MCF 10A (cell line): ENCODE measurements around the gene USH2A. TPM values are rescaled to one million over a fixed set of nuclear protein-coding genes. Genes with fewer than 3 reads are reported as not detected.
A peak's percentile ranks its signal among the peaks of the same experiment; 100 is the strongest.

ENCODE experiments used
- BruUV-seq: library from RNA; stranded (reverse); fragments of 400-500 nt; replicated peaks from 2 replicates; lab custom pipeline; 2021; lab: Mats Ljungman, UMichigan
- CTCF ChIA-PET: fragments of 300-600 bp; sonication (Branson Sonifier 250); formaldehyde crosslinking; extraction: SDS; loops from one replicate; lab custom pipeline; 2021; ENCODE audit warnings: antibody characterized with exemption, inconsistent platforms; lab: Yijun Ruan, JAX
- POLR2A ChIA-PET: fragments of 300-600, 350-650 bp; sonication (Branson Sonifier 250); formaldehyde crosslinking; extraction: SDS; loops from one replicate; lab custom pipeline; 2020; ENCODE audit warnings: antibody characterized with exemption, inconsistent platforms; lab: Yijun Ruan, JAX
- DNase-seq: peaks from one replicate; pipeline ENCODE4 v3.0.0-alpha.2; 2018; ENCODE audit not compliant: unreplicated experiment
- H3K27ac Mint-ChIP-seq: one replicate; pipeline ENCODE4 v1.8.0; 2022; ENCODE audit warnings: mild to moderate bottlenecking, low read depth, mixed read lengths; ENCODE audit not compliant: unreplicated experiment
- H3K27me3 Mint-ChIP-seq: one replicate; pipeline ENCODE4 v1.8.0; 2022; ENCODE audit warnings: mixed read lengths; ENCODE audit not compliant: insufficient read depth, unreplicated experiment
- H3K36me3 Mint-ChIP-seq: one replicate; pipeline ENCODE4 v1.8.0; 2022; ENCODE audit warnings: mild to moderate bottlenecking, moderate library complexity, mixed read lengths; ENCODE audit not compliant: insufficient read depth, unreplicated experiment
- H3K4me1 Mint-ChIP-seq: one replicate; pipeline ENCODE4 v1.8.0; 2022; ENCODE audit warnings: mixed read lengths; ENCODE audit not compliant: insufficient read depth, unreplicated experiment
- H3K4me3 Mint-ChIP-seq: one replicate; pipeline ENCODE4 v1.8.0; 2022; ENCODE audit warnings: mild to moderate bottlenecking, moderate library complexity, mixed read lengths; ENCODE audit not compliant: unreplicated experiment
- H3K9me3 Mint-ChIP-seq: one replicate; pipeline ENCODE4 v1.8.0; 2022; ENCODE audit warnings: mixed read lengths; ENCODE audit not compliant: unreplicated experiment
- CTCF ChIP-seq: fragments of 200-600 bp; IDR thresholded peaks from one replicate; pipeline ENCODE4 v1.8.0; 2022; ENCODE audit warnings: antibody characterized with exemption, mild to moderate bottlenecking; ENCODE audit not compliant: unreplicated experiment
- intact Hi-C: fragments of 100-400 bp; cut with micrococcal nuclease; formaldehyde crosslinking; loops from 2 replicates; pipeline ENCODE4 v1.14.1; 2022
- total RNA-seq: library from RNA; stranded (reverse); gene quantifications from 2 replicates; pipeline ENCODE4 v1.2.3, GENCODE V29; 2022

Gene USH2A
- total RNA-seq, 1 experiment from 2014 or later: not detected

- Mint-ChIP-seq H3K9me3 (no peaks in the 10 kb centered on the region), H3K4me1 (no peaks in the 10 kb centered on the region), H3K36me3 (no peaks in the 10 kb centered on the region), H3K27ac (no peak overlapping the region), H3K27me3 (peaks cover 53% of the 10 kb centered on the region), H3K4me3 (no peak overlapping the region)
- TF ChIP-seq CTCF: no peak
- CTCF ChIA-PET: interaction anchor here (0.6 to 1.2 kb wide), 2 partner anchors 32 to 1455 kb away, joined by 3 read pairs; no protein-coding TSS in a partner anchor
- no TSS peak for BruUV-seq
- POLR2A ChIA-PET: interaction anchor here (0.6 kb wide), 1 partner anchor 548 kb away, joined by 3 read pairs; no protein-coding TSS in a partner anchor
- no peak for DNase-seq
- intact Hi-C loops: no loop called here
Measured at GRCh38 chr1:216086678-216087077, 336.6 kb downstream of the USH2A start.

- intact Hi-C loops: no loop called here
- BruUV-seq: no TSS peak
- no peaks in the 10 kb centered on the region for H3K36me3 Mint-ChIP-seq
- no peaks in the 10 kb centered on the region for H3K4me1 Mint-ChIP-seq
- H3K9me3 Mint-ChIP-seq: no peaks in the 10 kb centered on the region
- no peak overlapping the region for H3K27ac Mint-ChIP-seq
- CTCF ChIA-PET: interaction anchor here (0.6 to 1.4 kb wide), 4 partner anchors 12 to 1336 kb away, joined by 3 to 5 read pairs (median 4); no protein-coding TSS in a partner anchor
- TF ChIP-seq CTCF: no peak
- DNase-seq: no peak
- POLR2A ChIA-PET: interaction anchor here (0.9 to 1.2 kb wide), 2 partner anchors 11 to 13 kb away, joined by 3 to 6 read pairs; no protein-coding TSS in a partner anchor
- no peak overlapping the region for H3K4me3 Mint-ChIP-seq
- peaks cover 61% of the 10 kb centered on the region for H3K27me3 Mint-ChIP-seq
Measured at GRCh38 chr1:216081445-216081844, 341.8 kb downstream of the USH2A start.

GRCh38 chr1:216076751-216077150, 346.5 kb downstream of the USH2A start:
- no peak for DNase-seq
- no peak for TF ChIP-seq CTCF
- Mint-ChIP-seq H3K36me3 (no peaks in the 10 kb centered on the region), H3K4me1 (no peaks in the 10 kb centered on the region), H3K9me3 (no peaks in the 10 kb centered on the region), H3K27me3 (peaks cover 49% of the 10 kb centered on the region), H3K4me3 (no peak overlapping the region), H3K27ac (no peak overlapping the region)
- CTCF ChIA-PET: interaction anchor here (0.6 to 1.1 kb wide), 2 partner anchors 9 to 115 kb away, joined by 3 read pairs; no protein-coding TSS in a partner anchor
- intact Hi-C loops: no loop called here
- BruUV-seq: no TSS peak
- POLR2A ChIA-PET: no interaction called here

DNA sequence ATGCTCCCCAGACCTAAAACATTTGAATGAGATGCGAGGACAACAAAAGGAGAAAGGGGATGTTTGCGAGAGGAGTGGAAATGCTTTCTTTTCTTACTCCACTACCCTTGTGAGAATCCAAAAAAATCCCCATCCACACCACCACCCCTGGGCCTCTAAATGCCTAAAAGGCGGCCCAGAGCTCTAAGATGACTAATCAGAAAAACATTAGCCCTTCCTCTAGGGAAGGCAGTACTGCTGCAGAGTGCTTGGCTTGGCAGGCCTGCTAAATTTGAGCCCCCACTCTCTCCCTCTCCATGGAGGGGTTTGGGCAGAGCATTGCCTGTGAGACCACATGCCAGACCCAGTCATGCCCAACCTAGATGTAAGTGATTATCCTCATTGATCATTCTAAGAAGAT, 347.9 kb downstream of the USH2A start:
- POLR2A ChIA-PET: no interaction called here
- BruUV-seq: no TSS peak
- no peak for TF ChIP-seq CTCF
- intact Hi-C loops: no loop called here
- H3K4me3 Mint-ChIP-seq: no peak overlapping the region
- H3K4me1 Mint-ChIP-seq: no peaks in the 10 kb centered on the region
- peaks cover 47% of the 10 kb centered on the region for H3K27me3 Mint-ChIP-seq
- H3K36me3 Mint-ChIP-seq: no peaks in the 10 kb centered on the region
- peak; percentile 26 for DNase-seq
- CTCF ChIA-PET: interaction anchor here (0.8 to 1.1 kb wide), 4 partner anchors 17 to 81 kb away, joined by 3 to 4 read pairs (median 3); no protein-coding TSS in a partner anchor
- H3K27ac Mint-ChIP-seq: no peak overlapping the region
- H3K9me3 Mint-ChIP-seq: no peaks in the 10 kb centered on the region
